CD1c-positive myeloid dendritic cell (primary cell): ENCODE results near the gene TACR1.
"Not testable (repeated sequence)": the region's sequence is repeated elsewhere in the genome, so short reads cannot be mapped to it uniquely, and the experiment has no call there.

ENCODE experiments used
- DNase-seq: peaks from one replicate; pipeline ENCODE4 v3.0.0-alpha.2; 2016; ENCODE audit errors: extremely low spot score

TACR1 gene

GRCh38 chr2:75194184-75194868 lies 5.0 kb downstream of the TACR1 start:
- DNase-seq, result no peak

GRCh38 chr2:75192496-75192895 lies 6.8 kb downstream of the TACR1 start:
- no peak for DNase-seq

- no peak for DNase-seq
Observed at GRCh38 chr2:75190271-75190990, 8.9 kb downstream of the TACR1 start.

- DNase-seq, result no peak
Observed at GRCh38 chr2:75186821-75187220, 12.5 kb downstream of the TACR1 start.

DNA sequence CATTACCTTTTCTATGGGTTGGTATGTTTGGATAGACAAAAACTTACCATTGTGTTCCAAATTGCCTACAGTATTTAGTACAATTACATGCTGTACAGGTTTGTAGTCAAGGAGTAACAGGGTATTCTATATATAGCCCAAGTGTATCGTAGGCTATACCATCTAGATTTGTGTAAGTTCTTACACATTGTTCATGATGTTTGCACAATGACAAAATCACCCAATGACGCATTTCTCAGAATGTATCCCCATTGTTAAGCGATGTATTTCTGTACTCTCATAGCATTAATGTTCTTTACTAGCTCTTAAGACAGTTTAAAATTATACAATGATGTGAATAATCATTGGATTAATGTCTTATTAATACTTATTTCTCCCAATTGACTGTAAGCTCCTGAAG lies 16.7 kb downstream of the TACR1 start:
- no peak for DNase-seq

GRCh38 chr2:75180476-75180875 lies 18.8 kb downstream of the TACR1 start:
- DNase-seq, result no peak

DNA sequence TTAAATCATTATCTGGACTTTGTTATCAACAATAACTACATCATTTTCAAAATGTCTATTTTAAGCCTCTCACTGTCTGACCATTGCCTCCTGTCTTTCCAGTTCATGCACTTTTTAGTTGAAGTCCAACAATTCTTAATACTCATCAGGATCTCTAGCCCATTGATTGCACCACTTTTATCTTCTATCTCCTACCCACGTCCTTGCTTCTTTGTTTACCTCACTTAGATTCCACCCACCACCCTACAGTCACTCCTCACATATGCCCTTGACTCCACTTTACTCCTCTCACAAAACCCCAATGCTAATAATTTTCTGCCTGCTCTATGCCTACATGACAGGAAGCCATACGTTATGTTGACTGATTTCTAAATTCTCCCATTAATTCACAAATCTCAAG lies 21.9 kb downstream of the TACR1 start:
- DNase-seq, result no peak

DNA sequence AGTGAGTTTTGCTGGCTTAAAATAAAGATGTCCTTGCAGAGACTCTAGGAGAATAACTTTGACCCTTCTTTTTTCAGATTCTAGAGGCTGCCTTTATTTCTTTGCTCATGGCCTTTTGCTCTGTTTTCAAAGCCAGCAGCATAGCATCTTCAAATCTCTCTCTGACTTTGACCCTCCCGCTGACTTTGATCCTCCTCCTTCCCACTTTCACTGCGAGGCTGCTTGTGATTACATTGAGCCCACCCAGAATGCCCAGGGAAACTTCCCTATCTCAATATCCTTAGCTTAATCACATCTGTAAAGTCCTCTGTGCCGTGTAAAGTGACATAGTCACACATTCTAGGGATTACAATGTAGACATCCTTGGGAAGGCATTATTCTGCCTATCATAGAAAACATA lies 23.9 kb downstream of the TACR1 start:
- no peak for DNase-seq

- no peak for DNase-seq
Observed at GRCh38 chr2:75174981-75175380, 24.3 kb downstream of the TACR1 start.

DNA sequence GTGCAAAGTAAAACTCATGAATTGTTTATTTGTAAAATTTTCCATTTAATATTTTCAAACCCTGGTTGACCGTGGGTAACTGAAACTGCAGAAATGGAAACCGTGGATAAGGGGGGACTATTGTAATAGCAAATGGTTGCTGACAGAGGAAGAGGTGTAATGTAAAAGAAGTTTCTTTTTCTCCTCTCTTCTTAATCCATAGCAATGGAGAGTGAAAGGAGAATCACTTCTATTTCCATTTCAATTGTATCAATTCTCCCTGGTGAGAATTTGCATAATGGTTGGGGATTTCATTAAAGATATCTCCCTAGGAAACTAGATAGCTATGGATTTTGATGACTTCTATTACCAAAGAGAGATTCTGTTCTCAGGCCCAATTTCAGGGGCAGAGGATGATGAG lies 24.8 kb downstream of the TACR1 start:
- DNase-seq, result no peak

- no peak for DNase-seq
Observed at GRCh38 chr2:75173740-75174139, 25.6 kb downstream of the TACR1 start.

- DNase-seq, result not testable (repeated sequence)
Observed at GRCh38 chr2:75171423-75171822, 27.9 kb downstream of the TACR1 start.

DNA sequence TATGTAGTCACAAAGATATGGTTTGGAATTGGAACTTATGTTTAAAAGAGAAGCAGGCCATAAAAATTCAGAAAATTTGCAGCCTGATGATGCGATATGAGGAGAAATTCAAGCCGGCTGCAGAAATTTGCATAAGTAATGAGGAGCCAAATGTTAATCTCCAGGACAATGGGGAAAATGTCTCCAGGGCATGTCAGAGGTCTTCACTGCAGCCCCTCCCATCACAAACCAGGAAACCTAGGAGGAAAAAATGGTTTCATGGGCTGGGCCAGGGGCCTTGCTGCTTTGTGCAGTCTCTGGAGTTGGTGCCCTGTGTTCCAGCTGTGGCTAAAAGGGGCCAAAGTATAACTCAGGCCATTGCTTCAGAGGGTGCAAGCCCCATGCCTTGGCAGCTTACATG lies 28.4 kb downstream of the TACR1 start:
- DNase-seq, result no peak

GRCh38 chr2:75168186-75168585 lies 31.1 kb downstream of the TACR1 start:
- DNase-seq, result no peak

DNA sequence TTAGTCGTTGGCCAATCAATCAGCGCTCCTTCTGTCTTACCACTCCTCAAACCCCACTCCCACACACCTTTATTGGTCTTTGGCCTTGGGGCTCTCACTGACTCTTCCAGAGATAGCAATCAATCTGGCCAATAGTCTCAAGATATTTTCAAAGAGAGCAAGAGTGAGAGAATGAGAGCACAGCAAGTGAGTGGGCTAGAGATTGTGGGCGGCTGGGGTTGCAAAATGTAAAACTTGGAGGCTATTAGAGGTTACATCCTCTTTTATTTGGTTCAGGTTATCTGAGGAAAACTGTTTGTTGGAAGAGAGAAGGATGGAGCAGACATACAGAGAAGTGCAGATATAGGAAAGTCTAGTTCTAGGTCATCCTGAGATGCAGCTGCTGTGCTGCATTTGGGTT lies 32.8 kb downstream of the TACR1 start:
- no peak for DNase-seq

GRCh38 chr2:75162897-75163296 lies 36.4 kb downstream of the TACR1 start:
- peak; percentile 66 for DNase-seq

- DNase-seq, result peak; percentile 4
Observed at GRCh38 chr2:75162259-75162658, 37.1 kb downstream of the TACR1 start.

DNA sequence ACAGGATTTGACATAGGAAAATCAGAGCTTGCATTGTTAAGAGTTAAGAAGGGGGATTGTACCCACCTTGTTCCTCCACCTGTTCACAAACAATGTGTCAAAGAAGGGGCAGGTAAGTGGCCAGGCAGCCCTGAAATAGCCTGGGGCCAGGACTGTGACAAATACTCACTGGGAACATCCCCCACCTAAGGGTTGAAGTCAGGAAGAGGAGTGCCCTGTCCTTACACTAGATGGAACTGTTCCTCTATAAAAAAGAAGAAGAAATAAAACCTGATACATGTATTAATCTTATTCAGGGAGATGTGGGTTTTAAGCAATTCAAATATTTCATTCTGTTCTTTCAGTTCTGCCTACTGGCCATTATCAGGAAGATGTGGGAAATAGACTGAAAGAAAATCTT lies 41.9 kb downstream of the TACR1 start:
- DNase-seq, result no peak

DNA sequence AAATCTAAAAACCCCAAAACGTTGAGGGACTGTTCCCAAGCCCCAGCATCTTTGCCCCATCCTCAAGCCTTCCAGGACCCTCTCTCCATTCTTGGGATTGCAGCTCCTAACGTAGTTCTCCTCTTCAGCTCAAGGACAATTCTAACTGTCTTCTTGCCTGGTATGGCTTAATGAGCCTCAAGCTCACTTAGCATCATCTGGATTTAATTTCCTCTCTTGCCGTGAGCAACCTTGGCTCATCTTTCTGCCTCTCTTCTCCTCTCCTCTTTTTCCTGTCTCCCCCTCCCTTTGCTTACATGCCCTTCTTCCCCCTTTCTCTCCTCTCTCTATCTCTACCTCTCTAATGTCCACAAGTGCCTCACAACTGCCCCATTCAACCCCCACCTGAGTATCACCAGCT lies 44.2 kb downstream of the TACR1 start:
- DNase-seq, result no peak

DNA sequence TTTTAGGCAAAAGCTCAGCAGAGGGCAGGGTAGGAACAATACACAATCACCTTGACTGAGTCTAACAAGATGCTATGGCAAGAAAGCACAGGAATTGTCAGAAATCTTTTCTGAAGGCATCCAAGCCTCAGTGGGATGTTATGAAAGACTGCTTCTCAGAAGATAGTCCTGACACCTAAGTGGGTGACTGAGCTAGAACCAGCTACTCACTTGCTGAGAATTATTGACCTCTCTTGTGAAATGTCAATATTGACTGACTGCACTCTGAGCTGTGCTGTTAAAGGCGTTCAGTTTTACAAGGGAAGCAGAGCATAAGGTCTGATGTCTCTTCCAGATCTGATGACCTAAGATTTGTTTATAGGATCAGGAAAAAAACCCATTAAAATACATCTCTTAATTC lies 46.1 kb downstream of the TACR1 start:
- DNase-seq, result no peak

DNA sequence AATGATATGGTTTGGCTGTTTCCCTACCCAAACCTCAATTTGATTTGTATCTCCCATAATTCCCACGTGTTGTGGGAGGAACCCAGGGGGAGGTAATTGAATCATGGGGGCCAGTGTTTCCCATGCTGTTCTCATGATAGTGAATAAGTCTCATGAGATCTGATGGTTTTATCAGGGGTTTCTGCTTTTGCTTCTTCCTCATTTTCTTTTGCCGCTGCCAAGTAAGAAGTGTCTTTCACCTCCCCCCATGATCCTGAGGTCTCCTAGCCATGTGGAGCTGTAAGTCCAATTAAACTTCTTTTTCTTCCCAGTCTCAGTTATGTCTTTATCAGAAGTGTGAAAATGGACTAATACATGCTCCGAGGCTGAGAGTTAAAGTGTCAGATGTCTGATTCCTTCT lies 47.1 kb downstream of the TACR1 start:
- DNase-seq, result not testable (repeated sequence)

DNA sequence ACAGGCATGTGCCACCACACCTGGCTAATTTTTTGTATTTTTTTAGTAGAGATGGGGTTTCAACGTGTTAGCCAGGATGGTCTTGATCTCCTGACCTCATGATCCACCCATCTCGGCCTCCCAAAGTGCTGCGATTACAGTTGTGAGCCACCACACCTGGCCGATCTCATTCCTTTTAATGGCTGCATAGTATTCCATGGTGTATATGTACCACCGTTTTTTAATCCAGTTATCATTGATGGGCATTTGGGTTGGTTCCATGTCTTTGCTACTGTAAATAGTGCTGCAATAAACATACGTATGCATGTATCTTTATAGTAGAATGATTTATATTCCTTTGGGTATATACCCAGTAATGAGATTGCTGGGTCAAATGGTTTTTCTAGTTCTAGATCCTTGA lies 51.4 kb downstream of the TACR1 start:
- DNase-seq, result not testable (repeated sequence)

DNA sequence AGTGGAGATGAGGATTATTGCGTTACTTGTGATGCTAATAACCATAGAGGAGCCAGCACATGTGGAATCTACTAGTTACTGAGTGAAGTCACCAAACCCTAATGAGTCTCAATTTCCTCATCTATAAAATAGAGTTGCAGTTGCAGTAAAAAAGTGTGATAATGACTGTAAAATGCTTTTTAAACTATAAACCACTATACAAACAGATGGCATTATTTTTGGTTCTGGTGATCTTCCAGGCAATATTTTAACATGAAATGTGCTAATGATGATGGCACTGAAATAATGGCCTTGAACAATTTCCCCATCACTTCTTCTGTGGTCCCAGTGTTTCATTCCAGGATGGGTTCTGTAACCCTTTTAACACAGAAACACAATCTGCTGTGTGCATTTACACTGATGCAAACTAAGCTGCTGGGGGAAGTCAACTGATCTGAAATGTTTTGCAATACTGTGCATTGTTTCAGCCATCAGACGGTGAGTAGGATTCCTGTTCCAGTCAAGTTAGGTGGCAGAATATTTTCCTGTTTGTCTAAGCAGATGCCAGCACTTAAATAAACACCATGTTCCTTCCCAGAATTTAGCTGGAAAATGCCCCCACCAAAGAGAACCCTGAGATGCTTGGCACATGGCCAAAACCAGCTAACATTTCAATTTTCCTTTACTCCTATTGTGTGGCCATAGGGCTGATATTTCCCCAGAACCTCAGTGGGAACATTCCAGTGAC lies 52.6 kb downstream of the TACR1 start:
- DNase-seq, result no peak
